Adrenal gland (tissue), 5 donors: ENCODE data around the gene TFAP2E.

Experiments used
- POLR2A ChIP-seq, 2 donors: fragments of 450-650 bp; IDR thresholded peaks; one replicate each; pipeline ENCODE4 v1.6.1; 2017; ENCODE audit warnings: antibody characterized with exemption in 2 of 2, mild to moderate bottlenecking in 2 of 2, moderate library complexity in 1 of 2
- TF ChIP-seq, protein P1 (sequence below), 6 experiments: fragments of 450-650 bp in 4 of 6; fragments of 200-600 bp in 2 of 6; sonication (generic) in 1 of 6; IDR thresholded peaks; 1 replicate in 5 of 6; 2 replicates in 1 of 6; pipeline versions ENCODE4 v1.5.1 to v1.8.0; 2016 to 2021; ENCODE audit warnings: antibody characterized with exemption in 6 of 6, mild to moderate bottlenecking in 2 of 6, moderate library complexity in 1 of 6
- donor health status: DM: no; HTN: no; CAD: no.

DNA sequence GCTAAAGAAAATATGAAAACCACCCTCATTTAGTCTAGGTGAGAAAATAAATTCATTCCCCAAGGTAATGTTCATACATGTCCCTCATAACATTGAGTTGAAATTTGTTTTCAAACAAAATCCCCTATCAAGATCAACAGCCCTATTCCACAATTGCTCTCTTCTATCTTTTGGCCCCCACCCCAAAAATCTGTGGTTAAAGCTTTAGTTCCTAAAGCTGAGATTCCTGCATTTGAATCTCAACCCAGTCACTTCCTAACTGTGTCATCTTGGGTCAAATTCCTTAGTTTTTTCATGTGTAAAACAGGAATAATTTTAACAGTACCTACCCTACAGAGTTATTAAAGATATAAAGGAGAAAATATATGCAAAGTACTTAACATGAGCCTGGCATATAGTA is 37.9 kb upstream of the TFAP2E start:
- no peak for TF ChIP-seq POLR2A (IDR thresholded peaks at IDR 0.05)
- TF ChIP-seq, protein P1, sequence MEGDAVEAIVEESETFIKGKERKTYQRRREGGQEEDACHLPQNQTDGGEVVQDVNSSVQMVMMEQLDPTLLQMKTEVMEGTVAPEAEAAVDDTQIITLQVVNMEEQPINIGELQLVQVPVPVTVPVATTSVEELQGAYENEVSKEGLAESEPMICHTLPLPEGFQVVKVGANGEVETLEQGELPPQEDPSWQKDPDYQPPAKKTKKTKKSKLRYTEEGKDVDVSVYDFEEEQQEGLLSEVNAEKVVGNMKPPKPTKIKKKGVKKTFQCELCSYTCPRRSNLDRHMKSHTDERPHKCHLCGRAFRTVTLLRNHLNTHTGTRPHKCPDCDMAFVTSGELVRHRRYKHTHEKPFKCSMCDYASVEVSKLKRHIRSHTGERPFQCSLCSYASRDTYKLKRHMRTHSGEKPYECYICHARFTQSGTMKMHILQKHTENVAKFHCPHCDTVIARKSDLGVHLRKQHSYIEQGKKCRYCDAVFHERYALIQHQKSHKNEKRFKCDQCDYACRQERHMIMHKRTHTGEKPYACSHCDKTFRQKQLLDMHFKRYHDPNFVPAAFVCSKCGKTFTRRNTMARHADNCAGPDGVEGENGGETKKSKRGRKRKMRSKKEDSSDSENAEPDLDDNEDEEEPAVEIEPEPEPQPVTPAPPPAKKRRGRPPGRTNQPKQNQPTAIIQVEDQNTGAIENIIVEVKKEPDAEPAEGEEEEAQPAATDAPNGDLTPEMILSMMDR (IDR thresholded peaks at IDR 0.05), result no peak
